Measurements from ENCODE around the gene PGAM1. TPM values are rescaled to one million over a fixed set of nuclear protein-coding genes. Genes with fewer than 3 reads are reported as not detected.

Gene PGAM1
- total RNA-seq, 2 experiments from 2014 or later = 289 to 467 TPM

- Histone ChIP-seq H3K79me2 (ENCODE audit: insufficient read depth, low read depth, low read length) (peaks cover 9% of the 10 kb centered on the region; the same call in 1 of the 2 replicates), H4K20me1 (ENCODE audit: insufficient read depth, low read length) (no peaks in the 10 kb centered on the region), H3K36me3 (ENCODE audit: insufficient read depth, low read length) (peaks cover 62% of the 10 kb centered on the region), H3K4me3 (ENCODE audit: low read depth, low read length, poor library complexity, severe bottlenecking) (no peak overlapping the region), H3K9me3 (ENCODE audit: low read length) (no peaks in the 10 kb centered on the region), H3K9me2 (ENCODE audit: insufficient read depth, low read length) (no peaks in the 10 kb centered on the region), H3K4me1 (ENCODE audit: insufficient read depth, low read length, poor library complexity, severe bottlenecking) (peaks cover 16% of the 10 kb centered on the region), H3K4me2 (ENCODE audit: low read length) (no peak overlapping the region), H3K27ac (ENCODE audit: low read depth, low read length, poor library complexity, severe bottlenecking) (no peak overlapping the region), H2AFZ (ENCODE audit: low read length) (no peak overlapping the region)
- intact Hi-C loops (cut with micrococcal nuclease; ENCODE audit: unreplicated experiment) = no loop called here
- TF ChIP-seq EZH2phosphoT487 (IDR thresholded peaks at IDR 0.05; ENCODE audit: borderline replicate concordance, low read depth, low read length) (no peak), CTCF (conservative IDR thresholded peaks at IDR 0.05; ENCODE audit: low read length) (no peak)
- ChIA-PET CTCF (ENCODE audit: unreplicated experiment) (no interaction called here), POLR2A (no interaction called here)
- BruUV-seq (replicated peaks) = no TSS peak
- DNase-seq (ENCODE audit: low spot score) = no peak
Observed at GRCh38 chr10:97451605-97452004, 25.6 kb downstream of the PGAM1 start.

DNA sequence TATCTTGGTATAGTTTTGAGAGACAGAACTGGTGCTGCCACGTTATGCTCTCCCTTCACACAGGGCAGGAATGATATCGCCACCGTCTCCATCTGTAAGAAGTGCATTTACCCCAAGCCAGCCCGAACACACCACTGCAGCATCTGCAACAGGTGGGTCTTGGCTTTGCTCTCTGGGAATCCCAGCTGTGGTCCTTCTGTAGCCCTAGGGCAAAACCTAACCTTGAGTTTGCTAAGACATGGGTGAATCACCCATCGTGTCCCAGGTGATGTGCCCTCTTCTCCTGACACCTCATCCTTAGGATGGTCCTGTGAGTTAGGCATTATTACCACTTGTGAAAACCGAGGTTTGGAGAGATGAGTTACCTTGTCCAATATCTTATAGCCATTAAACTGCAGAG is 26.4 kb downstream of the PGAM1 start:
- no peak for TF ChIP-seq EZH2phosphoT487 (IDR thresholded peaks at IDR 0.05; ENCODE audit: borderline replicate concordance, low read depth, low read length)
- Histone ChIP-seq H4K20me1 (ENCODE audit: insufficient read depth, low read length) (no peaks in the 10 kb centered on the region), H3K36me3 (ENCODE audit: insufficient read depth, low read length) (peaks cover 69% of the 10 kb centered on the region), H3K4me3 (ENCODE audit: low read depth, low read length, poor library complexity, severe bottlenecking) (no peak overlapping the region), H2AFZ (ENCODE audit: low read length) (no peak overlapping the region), H3K4me1 (ENCODE audit: insufficient read depth, low read length, poor library complexity, severe bottlenecking) (peaks cover 8% of the 10 kb centered on the region), H3K27ac (ENCODE audit: low read depth, low read length, poor library complexity, severe bottlenecking) (no peak overlapping the region), H3K9me3 (ENCODE audit: low read length) (no peaks in the 10 kb centered on the region), H3K79me2 (ENCODE audit: insufficient read depth, low read depth, low read length) (peaks cover 2% of the 10 kb centered on the region; the same call in 1 of the 2 replicates), H3K9me2 (ENCODE audit: insufficient read depth, low read length) (no peaks in the 10 kb centered on the region), H3K4me2 (ENCODE audit: low read length) (no peak overlapping the region)
- intact Hi-C loops (cut with micrococcal nuclease; ENCODE audit: unreplicated experiment) = no loop called here
- CTCF ChIA-PET (ENCODE audit: unreplicated experiment) = interaction anchor here (1.1 kb wide), 1 partner anchor 9 kb away, joined by 5 read pairs; no protein-coding TSS in a partner anchor
- BruUV-seq (replicated peaks) = no TSS peak
- no peak for DNase-seq (ENCODE audit: low spot score)
- POLR2A ChIA-PET = no interaction called here

- no TSS peak for BruUV-seq (replicated peaks)
- H3K79me2 ChIP-seq (ENCODE audit: insufficient read depth, low read depth, low read length) = no peaks in the 10 kb centered on the region
- no peak overlapping the region for H3K27ac ChIP-seq (ENCODE audit: low read depth, low read length, poor library complexity, severe bottlenecking)
- no peaks in the 10 kb centered on the region for H3K4me1 ChIP-seq (ENCODE audit: insufficient read depth, low read length, poor library complexity, severe bottlenecking)
- no peak for TF ChIP-seq CTCF (conservative IDR thresholded peaks at IDR 0.05; ENCODE audit: low read length)
- no peak for TF ChIP-seq EZH2phosphoT487 (IDR thresholded peaks at IDR 0.05; ENCODE audit: borderline replicate concordance, low read depth, low read length)
- H2AFZ ChIP-seq (ENCODE audit: low read length) = no peak overlapping the region
- H3K4me2 ChIP-seq (ENCODE audit: low read length) = no peak overlapping the region
- no peak overlapping the region for H3K4me3 ChIP-seq (ENCODE audit: low read depth, low read length, poor library complexity, severe bottlenecking)
- POLR2A ChIA-PET = interaction anchor here (0.5 kb wide), 1 partner anchor 169 kb away, joined by 4 read pairs; no protein-coding TSS in a partner anchor
- intact Hi-C loops (cut with micrococcal nuclease; ENCODE audit: unreplicated experiment) = no loop called here
- CTCF ChIA-PET (ENCODE audit: unreplicated experiment) = no interaction called here
- H3K9me2 ChIP-seq (ENCODE audit: insufficient read depth, low read length) = no peaks in the 10 kb centered on the region
- no peaks in the 10 kb centered on the region for H3K9me3 ChIP-seq (ENCODE audit: low read length)
- no peaks in the 10 kb centered on the region for H4K20me1 ChIP-seq (ENCODE audit: insufficient read depth, low read length)
- peaks cover 91% of the 10 kb centered on the region for H3K36me3 ChIP-seq (ENCODE audit: insufficient read depth, low read length)
- no peak for DNase-seq (ENCODE audit: low spot score)
Observed at GRCh38 chr10:97454330-97455036, 28.5 kb downstream of the PGAM1 start.

Measured in OCI-LY7 (cell line).